H4 (cell line): ENCODE measurements around the gene RASL12. TPM values are rescaled to one million over a fixed set of nuclear protein-coding genes. Genes with fewer than 3 reads are reported as not detected.
"Not testable (repeated sequence)": the region's sequence is repeated elsewhere in the genome, so short reads cannot be mapped to it uniquely, and the experiment has no call there.

Experiments
- DNase-seq: peaks from one replicate; pipeline ENCODE4 v3.0.0-alpha.2; 2015; ENCODE audit warnings: low spot score
- total RNA-seq: library from RNA; depleted of rRNA; stranded (reverse); fragments of >200 nt; shearing (Covaris generic); gene quantifications from 2 replicates; pipeline ENCODE4 v1.2.3, GENCODE V29; 2014

The RASL12 gene
- total RNA-seq, 1 experiment from 2014 or later = 0.04 TPM

GRCh38 chr15:65075607-65076395 lies 8.0 kb upstream of the RASL12 start:
- DNase-seq = not testable (repeated sequence)

- not testable (repeated sequence) for DNase-seq
These were observed 7.2 kb upstream of the RASL12 start for GRCh38 chr15:65074946-65075345.

GRCh38 chr15:65072617-65073016 lies 4.8 kb upstream of the RASL12 start:
- no peak for DNase-seq

GRCh38 chr15:65072027-65072426 lies 4.2 kb upstream of the RASL12 start:
- no peak for DNase-seq

GRCh38 chr15:65071381-65071811 lies 3.6 kb upstream of the RASL12 start:
- DNase-seq = no peak

GRCh38 chr15:65069779-65070546 lies 2.2 kb upstream of the RASL12 start:
- DNase-seq = no peak

GRCh38 chr15:65069179-65069578 lies 1.4 kb upstream of the RASL12 start:
- peak; percentile 85 for DNase-seq

- no peak for DNase-seq
These were observed 605 bp upstream of the RASL12 start for GRCh38 chr15:65068403-65068788.

- DNase-seq = no peak
These were observed 510 bp downstream of the RASL12 start for GRCh38 chr15:65067317-65067644.

GRCh38 chr15:65066635-65067316 lies 1.0 kb downstream of the RASL12 start:
- no peak for DNase-seq

GRCh38 chr15:65066001-65066634 lies 1.7 kb downstream of the RASL12 start:
- DNase-seq = no peak

- no peak for DNase-seq
These were observed 5.1 kb downstream of the RASL12 start for GRCh38 chr15:65062726-65063125.

- no peak for DNase-seq
These were observed 5.7 kb downstream of the RASL12 start for GRCh38 chr15:65062061-65062460.

- DNase-seq = no peak
These were observed 7.0 kb downstream of the RASL12 start for GRCh38 chr15:65060641-65061397.

- no peak for DNase-seq
These were observed 7.7 kb downstream of the RASL12 start for GRCh38 chr15:65059931-65060596.

GRCh38 chr15:65059369-65059750 lies 8.4 kb downstream of the RASL12 start:
- no peak for DNase-seq

GRCh38 chr15:65058394-65059368 lies 9.1 kb downstream of the RASL12 start:
- DNase-seq = no peak

GRCh38 chr15:65057549-65057940 lies 10.2 kb downstream of the RASL12 start:
- no peak for DNase-seq

- DNase-seq = no peak
These were observed 10.8 kb downstream of the RASL12 start for GRCh38 chr15:65056868-65057548.
